ENCODE data around the gene ID3.
"Not testable (repeated sequence)": the region's sequence is repeated elsewhere in the genome, so short reads cannot be mapped to it uniquely, and the experiment has no call there.

ID3 gene

GRCh38 chr1:23546897-23547584 is 12.3 kb downstream of the ID3 start:
- DNase-seq = no peak

GRCh38 chr1:23545851-23546250 is 13.4 kb downstream of the ID3 start:
- DNase-seq = no peak

DNA sequence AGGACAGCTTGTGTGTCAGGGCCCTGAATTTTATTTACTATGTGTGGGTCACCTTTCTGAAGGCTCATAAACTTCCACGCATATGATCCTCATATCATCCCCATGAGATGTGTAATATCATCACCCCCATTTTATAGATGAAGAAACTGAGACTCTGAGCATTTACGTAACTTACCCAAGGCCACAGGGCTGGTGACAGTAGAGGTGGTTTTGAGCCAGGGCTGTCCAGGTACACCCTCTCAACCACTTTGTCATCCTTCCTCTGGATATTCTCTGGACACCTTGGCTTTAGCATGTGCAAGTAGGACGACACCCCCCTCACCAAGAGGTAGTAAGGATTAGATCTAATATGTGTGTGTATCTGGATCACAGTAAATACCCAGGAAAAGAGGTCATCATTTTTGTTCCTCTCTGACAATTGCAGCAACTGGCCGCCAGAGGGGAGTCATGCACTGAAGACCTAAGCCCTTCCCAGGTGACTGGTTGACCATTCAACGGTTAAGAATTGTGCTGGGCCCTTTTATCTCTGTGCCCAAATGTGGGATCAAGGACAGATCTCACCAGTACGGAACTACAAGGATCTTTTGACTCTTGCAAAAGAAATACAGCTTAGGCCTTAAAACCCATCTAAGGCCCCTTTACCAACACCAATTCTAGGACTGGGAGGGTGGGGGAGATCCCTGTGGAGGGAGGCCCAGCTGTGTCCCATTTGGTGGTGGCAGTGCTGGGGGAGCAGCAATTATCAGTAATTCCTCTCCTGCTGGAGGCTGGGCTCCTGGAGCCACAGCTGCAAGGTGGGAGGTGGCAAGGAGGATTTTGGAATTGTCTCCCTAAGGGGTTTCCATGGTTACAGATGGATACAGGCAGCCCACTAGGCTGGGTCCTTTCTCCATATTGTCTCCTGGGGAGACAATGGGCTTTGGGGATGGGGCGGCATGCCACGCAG is 14.6 kb downstream of the ID3 start:
- DNase-seq = peak; percentile 79

DNA sequence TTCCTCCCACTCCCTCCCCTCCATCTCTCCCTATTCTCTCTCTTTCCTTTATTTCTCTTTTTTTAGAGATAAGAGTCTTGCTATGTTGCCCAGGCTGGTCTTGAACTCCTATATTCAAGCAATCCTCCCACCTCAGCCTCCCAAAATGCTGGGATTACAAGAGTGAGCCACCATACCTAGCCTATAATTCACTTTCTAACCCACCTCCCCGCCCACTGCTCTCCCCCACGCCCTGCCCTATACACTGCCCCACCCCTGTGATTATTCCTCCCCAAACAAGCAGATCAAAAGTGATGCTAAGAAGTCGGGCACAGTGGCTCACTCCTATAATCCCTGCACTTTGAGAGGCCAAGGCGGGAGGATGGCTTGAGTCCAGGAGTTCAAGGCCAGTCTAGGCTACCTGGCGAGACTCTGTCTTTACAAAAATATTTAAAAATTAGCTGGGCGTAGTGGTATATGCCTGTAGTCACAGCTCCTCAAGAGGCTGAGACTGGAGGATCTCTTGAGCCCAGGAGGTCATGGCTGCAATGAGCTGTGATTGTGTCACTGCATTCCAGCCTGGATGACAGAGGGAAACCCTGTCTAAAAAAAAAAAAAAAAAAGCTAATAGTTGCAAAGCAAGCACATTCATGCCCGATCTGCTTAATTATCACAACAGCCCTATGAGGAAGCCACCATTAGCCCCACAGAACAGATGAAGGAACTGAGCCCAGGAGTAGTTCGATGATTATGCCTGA is 15.4 kb downstream of the ID3 start:
- no peak for DNase-seq

DNA sequence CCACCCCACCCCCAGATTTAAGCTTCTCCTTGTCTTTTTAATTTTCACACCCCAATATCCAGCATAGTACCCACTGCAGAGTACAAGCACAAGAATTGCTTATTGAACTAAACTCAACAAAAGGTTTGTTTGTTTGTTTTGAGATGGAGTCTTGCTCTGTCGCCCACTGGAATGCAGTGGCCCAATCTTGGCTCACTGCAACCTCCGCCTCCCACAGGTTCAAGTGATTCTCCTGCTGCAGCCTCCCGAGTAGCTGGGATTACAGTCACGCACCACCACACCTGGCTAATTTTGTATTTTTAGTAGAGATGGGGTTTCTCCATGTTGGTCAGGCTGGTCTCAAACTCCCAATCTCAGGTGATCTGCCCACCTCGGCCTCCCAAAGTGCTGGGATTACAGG is 16.4 kb downstream of the ID3 start:
- DNase-seq = not testable (repeated sequence)

GRCh38 chr1:23539698-23540266 is 19.5 kb downstream of the ID3 start:
- peak; percentile 90 for DNase-seq

DNA sequence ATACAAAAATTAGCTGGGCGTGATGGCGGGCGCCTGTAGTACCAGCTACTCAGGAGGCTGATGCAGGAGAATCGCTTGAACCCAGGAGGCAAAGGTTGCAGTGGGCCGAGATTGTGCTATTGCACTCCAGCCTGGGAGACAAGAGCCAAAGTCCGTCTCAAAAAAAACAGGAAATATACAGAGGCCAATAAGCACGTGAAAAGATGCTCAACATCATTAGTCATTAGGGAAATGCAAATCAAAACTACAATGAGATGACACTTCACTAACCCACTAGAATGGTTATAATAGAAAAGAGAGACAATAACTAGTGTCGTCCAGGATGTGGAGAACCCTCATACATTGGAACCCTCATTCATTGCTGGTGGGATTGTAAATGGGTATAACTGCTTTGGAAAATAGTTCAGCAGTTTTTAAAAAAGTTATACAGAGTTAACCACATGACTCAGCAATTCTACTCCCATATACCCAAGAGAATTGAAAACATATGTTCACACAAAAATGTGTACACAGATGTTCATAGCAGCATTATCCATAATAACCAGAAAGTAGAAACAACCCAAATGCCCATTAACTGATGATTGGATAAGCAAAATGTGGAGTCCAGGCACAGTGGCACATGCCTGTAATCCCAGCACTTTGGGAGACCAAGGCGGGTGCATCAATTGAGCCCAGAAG is 21.9 kb downstream of the ID3 start:
- peak; percentile 68 for DNase-seq

- no peak for DNase-seq
Measured at GRCh38 chr1:23533246-23534023, 25.9 kb downstream of the ID3 start.

DNA sequence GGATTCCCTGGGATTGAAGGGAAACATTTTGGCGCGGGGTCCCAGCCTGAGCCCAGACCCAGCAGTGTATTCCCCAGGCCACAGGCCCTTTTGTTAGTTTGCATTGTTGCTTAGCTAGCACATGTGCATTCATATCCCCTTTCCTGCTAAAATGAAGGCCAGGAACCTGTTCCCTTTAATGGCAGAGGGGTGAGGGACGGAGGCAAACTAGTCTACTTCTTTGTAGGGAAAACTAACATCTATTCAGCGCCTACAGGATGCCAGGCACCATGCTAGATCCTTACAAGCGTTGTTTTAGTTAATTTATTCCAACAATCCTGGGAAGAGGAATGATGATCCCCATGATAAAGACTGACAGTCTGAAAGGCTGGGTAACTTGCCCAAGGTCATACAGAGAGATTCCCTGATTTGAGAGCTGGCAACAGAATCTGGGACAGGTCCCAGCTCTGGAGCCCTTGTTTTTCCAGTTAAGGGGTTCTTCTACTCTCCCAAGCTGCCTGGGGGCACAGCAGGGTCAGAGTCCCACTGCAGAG is 27.7 kb downstream of the ID3 start:
- DNase-seq = no peak

DNA sequence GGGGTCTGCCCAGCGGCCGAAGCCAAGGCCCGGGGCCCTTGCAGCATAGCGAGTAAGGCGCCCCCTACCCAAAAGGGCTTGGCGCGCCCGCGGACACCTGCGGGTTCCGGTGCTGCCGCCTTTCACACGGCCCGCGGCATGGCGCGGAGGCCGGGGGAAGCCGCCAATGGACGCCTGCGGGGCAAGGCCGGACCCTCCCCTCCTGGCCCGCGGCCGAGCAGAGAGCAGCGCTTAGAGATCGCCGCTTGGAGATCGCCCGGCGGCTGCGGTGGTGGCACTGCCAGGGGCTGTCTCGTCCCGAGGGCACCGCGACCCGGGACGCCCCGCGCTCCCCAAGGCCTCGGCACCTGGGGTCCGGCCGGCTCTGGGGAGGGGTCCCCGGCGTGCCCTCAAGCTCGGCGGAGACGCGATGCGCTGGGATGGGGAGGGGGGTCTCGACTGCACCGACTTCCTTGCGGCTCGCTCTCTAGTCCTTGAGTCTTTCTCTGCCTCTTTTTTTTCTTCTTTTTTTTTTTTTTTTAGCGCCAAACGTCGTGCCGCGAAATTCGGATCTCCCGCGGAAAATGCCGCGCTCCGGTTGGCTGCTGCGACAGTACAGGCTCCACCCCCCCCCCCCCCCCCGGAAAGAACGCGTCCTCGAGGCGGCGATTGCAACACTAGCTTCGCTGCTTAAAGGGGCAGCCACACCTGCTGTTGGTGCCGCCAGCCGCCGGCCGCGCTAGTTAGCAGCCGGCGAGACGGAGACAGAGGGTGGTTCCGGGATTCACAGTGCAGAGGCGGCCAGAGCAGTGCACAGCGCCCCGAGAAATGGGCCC is 28.3 kb downstream of the ID3 start, which contains the start of gene E2F2:
E2F2 (minus strand) TSS at position 487 of the 815 bp plus-strand sequence; CDS start at position 47, 440 bp downstream.
- DNase-seq = peak; percentile 88

DNA sequence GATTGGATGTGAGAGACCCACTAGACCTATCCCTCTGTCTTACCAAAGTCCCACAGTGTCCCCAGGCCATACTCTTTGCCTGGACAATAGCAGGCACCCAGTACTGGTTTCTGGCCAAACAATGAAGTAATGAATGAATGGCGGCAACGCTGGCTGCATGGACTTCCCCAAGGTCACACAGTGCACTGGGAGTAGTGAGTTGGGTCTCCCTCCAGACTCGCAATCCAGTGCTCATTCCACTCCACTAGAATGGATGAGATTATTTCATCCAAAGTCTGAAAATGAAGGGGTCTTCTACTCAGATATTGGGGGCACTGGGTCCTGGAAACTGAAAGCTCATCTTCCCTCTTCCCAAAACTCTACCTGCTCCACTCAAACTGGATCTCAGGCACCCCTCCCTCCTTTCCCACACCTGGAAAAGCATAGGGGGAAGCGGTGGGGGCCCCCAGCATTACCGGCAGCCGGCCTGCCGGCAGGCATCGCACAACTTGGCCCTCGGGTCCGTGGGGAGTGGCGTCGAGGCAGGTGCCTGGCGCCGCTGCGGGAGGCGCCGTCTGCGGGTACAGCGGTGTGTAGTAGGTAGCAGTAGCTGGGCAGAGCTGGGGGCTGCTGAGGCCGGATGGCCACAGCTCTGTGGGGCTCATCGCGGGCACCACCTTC is 29.1 kb downstream of the ID3 start:
- no peak for DNase-seq

GRCh38 chr1:23529146-23530086 is 29.9 kb downstream of the ID3 start:
- DNase-seq = no peak

DNA sequence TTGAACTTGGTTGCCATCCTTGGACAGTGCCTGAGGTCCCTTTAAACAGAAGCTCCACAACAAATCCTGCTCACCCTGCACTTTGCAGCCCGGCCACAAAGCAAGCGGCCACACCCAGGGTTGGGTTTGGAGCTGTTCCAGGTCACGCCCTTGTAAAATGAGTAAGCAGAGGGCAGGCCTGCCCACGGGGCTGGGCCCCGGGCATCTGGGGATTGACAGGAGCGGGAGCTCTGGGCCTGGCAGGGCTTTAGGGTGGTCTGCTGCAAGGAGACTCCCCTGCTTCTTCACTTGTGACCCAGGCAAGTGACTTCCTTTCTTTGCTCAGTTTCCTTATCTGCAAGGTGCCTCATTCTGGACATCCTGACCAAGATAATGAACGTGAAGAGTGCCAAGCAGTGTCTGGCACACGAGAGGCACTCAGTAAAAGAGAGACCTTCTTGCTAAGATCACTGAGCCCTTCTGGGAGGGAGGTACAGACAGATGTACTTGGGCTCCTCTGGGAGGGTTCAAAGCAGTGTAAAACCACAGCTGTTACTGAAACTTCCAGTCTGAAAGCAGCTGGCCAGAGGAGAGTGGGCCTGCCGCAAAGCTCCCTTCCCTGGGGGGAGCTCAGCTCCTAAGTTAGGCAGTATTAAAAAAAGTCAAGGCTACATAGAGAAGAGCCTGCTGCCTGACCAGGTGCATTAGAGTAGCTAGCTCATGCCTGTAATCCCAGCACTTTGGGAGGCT is 30.9 kb downstream of the ID3 start:
- peak; percentile 68 for DNase-seq

DNA sequence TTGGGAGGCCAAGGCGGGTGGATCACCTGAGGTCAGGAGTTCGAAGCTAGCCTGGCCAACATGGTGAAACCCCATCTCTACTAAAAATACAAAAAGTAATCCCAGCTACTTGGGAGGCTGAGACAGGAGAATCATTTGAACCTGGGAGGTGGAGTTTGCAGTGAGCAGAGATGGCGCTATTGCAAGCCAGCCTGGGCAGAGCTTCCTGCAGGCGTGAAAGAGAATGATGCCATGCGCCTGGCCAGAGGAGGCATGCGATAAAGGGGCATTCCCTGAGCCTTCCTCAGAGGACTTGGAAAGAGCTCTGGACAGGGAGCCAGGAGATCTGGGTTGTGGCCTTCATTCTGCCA is 31.4 kb downstream of the ID3 start:
- DNase-seq = no peak

- no peak for DNase-seq
Measured at GRCh38 chr1:23527366-23527765, 31.9 kb downstream of the ID3 start.

DNA sequence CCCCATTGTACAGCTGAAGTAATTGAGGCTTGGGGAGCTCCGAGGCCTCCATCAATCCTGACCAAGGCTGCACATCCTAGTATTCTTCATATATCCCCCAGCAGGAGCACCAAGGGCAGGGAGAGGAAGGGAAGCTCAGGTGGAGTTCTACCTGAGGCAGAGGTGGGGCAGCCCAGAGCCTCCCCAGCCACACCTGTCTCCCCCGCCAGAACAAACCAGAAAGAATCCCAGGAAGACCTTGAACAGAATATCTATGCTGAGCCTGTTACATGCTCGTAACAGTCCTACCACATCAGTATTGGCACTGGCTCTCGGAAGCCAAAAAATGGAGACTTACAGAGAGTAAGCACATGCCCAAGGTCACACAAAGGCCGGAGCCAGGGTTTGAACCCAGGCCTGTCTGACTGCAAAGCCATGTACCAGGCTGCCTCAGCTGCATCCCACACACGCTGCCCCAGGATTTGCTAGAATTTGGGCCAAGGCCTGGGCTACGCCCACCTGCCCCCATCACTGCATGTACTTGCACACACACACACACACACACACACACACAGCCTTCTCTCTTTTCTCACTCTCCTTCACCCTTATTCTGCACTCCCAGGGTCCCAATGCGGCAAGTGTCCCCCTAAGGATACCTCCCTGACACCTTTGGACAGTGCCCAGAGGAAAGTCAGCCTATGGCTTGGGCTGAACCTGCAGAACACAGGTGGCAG is 32.8 kb downstream of the ID3 start:
- no peak for DNase-seq

- DNase-seq = no peak
Measured at GRCh38 chr1:23525558-23526250, 33.6 kb downstream of the ID3 start.
